GM20431 (cell line): Measurements from ENCODE around the gene LEKR1.
"Not testable (repeated sequence)": the region's sequence is repeated elsewhere in the genome, so short reads cannot be mapped to it uniquely, and the experiment has no call there.

Source experiments
- in situ Hi-C: fragments of 300-500 bp; cut with MseI, MboI; formaldehyde crosslinking; loops from one replicate; pipeline ENCODE4 v1.15.0; 2020; ENCODE audit warnings: low sequenced_read_pairs; ENCODE audit not compliant: unreplicated experiment

Gene LEKR1

DNA sequence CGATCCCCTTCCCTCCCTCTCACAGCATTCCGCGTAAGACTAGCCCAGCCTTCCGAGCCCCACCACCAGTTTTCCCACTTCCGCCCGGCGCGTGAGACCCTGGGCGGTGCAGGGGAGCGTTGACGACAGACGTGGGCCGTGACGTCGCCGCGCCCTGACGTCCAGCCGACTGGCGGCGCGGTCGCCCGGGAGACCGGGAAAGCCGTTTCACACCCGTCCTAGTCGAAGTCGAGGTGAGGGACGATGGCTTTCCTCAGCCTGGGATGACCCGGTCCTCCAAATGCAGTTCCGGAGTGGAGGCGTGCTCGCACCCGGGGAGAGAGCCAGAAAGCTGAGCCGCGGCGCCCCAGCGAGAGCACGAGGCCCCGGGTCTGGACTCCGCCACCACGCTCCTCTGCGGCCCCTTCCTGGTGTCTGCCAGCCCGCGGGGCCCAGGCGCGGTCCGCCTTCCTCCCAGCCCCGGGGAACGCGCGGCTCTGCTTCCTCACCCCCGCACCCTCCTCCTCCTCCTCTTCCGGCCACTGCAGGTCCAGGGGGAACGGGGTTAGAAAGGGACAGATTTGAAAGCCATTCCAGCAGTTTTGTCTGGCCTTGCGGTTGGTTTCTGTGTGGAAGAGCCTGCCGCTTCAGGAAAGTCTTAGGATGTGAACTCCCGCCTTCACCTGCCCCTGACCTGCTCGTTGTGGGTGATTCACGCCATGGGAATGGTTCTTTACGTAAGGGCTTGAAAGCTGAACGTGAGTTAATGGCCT is at the start of gene LEKR1:
Gene LEKR1, plus strand, starts transcription at position 210 of the 752 bp plus-strand sequence. CDS start 2,977 bp downstream, outside the sequence.
- in situ Hi-C loops, result no loop called here

DNA sequence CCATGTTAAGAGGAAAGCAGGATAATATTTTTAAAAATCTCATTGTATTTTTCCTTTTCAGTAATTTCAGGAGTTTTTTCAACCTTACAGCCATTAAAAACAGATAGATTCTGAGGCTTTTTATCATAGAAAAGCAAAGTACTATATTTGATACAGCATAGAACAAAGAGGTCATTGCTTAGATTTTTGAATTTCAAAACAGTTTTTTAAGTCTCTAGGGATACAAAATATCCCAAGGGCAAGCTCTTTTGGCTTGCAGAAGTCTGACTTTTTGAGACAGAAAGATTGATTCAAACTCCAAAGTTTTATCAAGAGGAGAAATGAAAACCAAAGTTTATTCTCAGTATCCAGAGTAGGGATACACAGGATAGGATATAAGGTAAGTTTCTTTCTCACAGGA is 49.3 kb upstream of the LEKR1 start:
- in situ Hi-C loops, result no loop called here

DNA sequence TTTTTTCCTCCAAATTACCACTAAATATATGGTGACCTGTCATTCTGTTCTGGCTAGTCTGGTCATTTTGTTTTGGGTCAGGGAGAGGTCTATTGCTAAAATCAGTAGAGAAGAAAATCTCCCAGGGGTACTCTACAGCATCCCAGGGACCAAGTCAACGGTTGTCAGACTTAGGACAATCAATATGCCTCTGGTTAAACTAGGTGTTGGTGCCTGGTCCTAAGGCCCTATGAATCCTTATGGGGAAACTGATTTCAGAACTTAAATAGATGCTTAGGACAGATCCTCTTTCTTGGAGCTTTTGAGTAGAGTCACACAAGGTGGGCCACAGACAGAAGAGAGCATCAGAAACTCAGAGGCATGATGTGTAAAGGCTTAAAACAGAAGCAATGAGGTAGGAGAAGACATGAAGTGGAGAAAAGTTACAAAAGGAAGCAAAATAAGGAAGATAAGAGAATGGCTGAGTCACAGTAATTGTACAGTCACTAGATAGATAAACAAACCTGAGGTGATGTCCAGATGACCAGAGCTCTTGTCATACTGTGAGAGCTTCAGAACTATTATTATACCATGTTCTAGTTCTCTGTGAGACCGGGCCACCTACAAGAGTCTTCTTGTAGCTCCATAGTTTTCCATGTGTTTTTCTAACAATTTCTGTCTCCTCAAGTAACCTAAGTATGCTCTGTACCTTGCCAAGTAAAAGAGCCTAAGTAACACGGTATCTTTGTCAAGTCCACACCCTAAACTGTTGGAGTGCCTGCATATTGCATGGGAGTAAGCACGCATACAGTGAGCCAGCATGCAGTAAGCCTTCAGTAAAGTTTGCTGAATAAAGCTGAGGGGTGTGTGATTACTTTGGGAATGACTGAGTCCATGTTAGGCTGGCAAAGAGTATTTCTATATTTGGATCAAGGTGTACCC is 44.6 kb upstream of the LEKR1 start:
- in situ Hi-C loops, result no loop called here

DNA sequence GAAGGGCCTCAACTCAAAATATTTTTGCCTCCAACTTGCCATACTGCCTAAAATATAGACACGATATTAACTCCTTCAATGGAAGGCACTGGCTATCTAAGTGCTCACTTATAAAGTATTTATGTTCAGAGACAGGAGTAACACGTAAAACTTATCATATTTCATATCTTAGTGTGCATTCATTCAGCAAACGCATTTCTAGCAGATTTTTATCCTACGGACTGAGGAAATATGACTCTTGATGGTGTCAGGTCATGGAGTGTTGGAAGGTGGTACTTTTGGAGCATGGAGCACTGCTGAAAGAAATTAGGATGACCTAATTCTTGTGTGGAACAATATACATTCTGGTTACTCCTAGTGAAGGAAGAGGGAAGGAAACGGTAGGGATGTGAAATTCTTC is 43.8 kb upstream of the LEKR1 start:
- in situ Hi-C loops, result no loop called here

DNA sequence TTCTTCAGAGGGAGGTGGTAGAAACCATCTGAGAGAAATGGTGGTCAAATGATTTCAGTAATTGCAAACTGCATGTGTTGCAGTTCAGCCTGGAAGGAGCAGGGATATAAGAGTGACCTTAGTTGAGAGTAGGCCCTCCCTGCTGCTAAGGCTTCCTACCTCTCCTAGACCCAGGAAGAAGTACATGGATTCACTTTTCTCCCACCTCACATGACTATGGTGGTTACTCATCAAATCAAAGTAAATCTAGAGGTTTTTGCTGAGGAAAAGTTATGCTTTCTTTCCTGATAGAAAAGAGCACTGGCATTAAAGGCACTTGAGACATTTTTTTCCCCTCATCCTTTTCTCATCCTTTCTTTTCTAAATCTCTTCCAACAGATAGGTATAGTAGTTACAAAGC is 43.2 kb upstream of the LEKR1 start:
- in situ Hi-C loops, result no loop called here

DNA sequence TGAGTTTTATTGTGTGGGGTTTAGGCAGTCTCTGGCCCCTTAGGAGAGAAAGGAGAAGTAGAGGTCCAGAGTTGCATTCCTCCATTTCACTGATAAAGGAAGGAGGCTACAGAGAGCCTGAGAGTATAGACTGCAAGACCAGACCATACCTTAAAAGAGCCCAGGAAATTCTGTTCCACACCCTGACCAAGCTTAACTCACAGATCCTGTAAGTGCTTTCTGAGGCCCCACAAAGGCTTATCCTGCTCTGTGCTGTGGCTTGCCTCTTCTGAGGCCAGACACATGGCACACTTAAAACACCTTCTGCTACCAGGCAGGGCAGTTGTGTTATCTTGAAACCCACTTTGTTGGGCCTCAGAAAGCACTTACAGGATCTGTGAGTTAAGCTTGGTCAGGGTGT is 39.2 kb upstream of the LEKR1 start:
- in situ Hi-C loops, result no loop called here

DNA sequence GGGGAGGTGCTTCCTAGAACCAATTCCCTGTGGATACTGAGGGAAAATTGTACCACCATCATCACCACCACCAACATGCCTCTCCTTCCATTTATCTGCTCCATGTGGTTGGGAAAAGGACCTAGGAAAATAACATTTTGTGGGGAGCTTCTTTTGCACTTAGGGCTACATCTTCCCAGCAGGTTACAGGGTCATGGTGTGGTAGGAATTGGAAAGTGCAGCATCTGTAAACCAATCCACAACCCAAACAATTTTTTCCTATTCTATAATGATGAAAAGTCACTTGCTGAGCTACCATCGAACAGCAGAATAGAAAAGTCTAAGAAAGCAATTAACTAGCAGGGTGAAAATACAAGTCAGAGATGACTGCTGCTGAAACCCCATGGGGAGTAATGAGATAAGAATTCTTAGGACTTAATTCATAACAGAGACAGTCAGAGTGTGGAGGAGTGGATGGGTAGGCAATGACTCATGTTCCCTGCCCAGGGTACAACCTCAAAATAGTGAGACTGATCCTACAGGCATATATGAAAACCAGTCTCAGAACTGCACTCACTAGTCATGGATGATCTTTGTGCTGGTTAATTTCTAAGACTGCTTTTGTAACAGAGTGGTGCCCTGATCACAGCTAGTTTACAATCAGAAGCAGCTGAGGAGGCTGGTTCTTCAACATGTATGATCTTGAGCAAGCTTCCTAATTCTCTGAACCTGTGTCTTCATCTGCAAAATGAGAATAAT is 38.1 kb upstream of the LEKR1 start:
- in situ Hi-C loops, result no loop called here

DNA sequence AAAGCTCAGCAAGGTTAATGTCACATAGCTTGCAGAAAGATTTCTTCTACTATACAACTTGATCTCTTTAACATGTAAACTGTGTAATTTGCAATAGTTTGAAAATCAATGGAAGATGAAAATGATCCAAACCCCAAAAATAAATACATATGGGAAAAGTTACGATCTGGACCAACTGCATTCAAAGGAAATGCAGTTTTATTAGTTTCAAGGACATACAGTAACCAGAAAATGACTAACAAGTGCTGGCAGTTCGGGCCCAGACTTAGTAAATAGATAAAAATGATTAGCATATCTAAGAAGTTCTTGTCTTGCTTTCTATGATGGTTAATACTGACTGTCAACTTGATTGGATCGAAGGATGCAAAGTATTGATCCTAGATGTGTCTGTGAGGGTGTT is 37.3 kb upstream of the LEKR1 start:
- in situ Hi-C loops, result no loop called here

DNA sequence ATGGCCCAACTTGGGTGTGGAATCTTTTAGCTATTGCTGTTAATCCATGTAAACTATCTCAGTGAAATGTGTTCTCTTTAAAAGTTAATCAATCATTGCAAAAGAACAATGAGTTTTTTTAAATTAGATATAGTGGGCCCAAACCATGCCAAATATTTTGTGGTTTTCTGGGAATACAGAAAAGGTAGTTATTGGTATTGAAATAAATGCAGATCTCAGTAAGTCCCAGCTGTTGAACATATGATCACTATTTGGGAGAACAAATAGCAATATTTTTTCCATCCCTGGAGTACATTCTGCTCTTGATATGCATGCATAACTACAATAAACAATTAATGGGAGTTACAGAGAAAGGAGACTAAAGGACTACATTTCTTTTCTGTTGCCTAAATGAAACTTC is 36.0 kb upstream of the LEKR1 start:
- in situ Hi-C loops, result no loop called here

DNA sequence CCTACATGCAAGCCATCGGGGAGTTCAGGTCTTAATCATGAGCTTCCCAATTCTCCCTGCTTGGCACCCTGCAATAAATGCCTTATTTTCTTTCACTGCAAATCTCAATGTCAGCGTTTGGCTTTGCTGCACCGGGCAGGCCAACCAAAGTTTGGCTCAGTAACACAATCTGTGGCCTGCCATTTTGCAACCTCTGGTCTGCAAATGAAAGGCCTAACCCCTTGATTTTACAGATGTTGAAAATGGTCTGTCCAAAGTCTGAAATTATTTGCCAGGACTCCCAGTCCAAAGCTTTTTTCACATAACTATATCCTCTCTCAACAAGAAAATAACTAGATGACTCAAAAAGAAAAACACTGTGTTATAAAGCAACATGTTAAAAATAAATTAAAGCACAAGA is 34.0 kb upstream of the LEKR1 start:
- in situ Hi-C loops, result no loop called here

DNA sequence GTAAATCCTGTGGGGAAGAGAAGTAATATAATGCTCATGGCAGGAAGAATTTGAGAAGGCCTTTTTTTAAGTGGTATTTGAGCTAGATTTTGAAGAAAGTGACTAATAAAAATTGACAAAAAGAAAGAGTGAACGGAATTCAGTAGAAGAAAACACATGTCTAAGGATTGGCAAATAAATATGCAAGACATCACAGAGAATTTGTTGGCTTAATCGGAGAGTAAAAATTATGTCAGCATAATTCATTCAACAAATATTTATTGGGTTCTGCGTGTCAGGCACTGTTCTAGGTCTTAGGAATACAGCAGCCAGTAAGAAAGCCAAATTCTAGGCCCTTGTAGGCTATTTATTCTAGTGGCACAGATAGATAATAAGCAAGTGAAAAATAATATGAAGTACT is 33.6 kb upstream of the LEKR1 start:
- in situ Hi-C loops, result no loop called here

DNA sequence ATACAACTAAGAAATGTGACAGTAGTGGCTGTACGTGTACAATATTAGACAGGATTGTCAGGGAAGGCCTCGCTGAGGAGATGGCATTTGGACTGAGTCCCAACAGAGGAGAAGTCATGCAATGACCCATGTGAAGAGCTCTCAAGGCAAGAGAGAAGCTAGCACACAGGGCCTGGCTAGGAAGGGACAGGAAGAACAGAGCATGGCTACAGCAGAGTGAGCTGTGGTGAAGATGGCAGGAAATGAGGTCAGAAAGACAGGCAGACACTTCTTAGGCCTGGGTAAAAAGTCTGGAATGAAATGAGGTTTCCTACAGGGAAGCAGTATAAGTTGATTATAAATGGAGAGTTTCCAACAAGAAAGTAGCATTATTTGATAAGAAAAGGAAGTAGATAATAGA is 33.2 kb upstream of the LEKR1 start:
- in situ Hi-C loops, result no loop called here

DNA sequence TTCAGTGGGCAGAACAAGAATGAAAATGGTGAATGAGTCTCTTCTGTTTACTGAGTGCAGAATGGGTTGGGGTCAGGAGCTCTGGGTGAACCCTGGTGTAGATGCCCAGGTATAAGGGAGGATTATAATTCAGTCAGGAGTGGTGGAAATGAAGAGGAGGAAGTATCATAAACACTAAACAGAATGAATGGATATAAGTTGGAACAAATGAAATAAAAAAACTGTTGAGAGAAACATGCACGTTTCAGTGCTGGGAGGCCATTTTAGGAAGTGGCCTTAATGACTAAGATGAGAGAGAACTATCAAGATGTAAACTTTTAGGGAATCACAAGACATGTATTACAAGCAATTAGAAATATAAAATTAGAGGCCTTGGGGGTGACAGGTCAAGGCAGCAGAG is 32.8 kb upstream of the LEKR1 start:
- in situ Hi-C loops, result no loop called here

DNA sequence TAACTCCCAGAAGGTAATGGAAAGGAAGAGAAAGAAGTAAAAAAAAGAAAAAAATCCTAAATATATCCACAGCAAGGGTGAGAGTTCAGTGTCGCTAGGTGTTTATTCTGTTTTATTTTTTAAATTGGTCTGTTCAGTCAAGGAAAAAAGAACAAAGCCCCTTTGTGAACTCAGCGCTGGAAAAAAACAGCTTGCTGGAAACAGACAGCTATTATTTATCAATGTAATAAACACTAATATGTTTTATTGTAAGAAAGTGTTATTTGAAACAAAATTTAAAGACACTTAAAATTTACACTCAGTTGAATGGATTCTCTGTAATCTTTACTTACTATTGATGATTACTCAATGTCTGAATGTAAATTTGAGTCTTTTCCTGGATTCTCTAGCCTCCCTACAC is 32.3 kb upstream of the LEKR1 start:
- in situ Hi-C loops, result no loop called here

DNA sequence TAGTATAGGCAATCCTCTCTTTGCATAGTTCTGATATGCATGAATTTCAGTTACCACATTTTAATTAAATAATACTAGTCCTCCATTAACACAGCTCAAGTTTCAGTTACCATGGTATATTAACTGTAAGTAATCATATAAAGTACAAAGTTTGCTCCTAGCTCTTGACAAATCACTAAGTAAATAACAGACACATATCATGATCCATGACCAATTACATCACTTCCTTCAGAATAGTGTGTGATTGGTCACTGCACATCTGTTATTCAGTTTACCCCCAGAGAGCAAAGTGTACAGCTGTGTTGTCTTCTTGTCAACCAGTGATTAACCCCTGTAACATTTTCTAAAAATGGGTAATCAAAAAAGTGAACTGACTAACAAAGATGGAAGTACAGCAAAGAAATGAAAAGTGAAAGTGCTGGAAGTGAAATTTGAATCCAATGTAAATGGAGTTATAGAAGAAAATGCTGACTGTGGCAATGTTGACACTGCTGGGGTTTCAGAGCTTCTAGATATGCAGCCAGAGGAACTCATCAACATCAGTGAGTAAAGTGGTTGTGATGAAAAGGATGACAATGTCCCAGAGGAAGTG is 30.2 kb upstream of the LEKR1 start:
- in situ Hi-C loops, result no loop called here

DNA sequence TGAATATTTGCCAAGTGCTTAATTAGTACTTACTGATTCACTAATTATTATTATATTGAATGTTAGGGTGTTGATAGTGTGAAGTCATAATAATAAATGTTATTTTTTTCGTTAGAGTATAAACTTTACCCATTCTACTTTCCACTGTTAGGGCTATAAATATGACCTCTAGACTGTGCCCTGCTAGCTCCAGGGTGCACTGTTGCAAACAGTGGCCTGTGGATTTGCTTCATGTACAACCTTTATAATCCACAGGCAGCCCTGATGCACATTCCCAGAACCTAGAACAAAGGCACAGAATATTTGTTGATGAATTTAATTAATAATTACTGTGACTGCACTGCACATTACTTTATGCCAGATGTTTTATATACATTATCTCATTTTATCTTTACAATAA is 28.8 kb upstream of the LEKR1 start:
- in situ Hi-C loops, result no loop called here

DNA sequence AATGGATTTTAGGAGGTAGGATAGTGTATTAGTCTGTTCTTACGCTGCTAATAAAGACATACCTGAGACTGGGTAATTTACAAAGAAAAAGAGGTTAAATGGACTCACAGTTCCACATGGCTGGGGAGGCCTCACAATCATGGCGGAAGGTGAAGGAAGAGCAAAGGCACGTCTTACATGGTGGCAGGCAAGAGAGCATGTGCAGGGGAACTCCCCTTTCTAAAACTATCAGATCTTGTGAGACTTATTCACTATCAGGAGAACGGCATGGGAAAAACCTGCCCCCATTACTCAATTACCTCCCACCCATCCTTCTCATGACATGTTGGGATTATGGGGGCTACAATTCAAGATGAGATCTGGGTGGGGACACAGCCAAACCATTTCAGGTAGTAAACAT is 25.9 kb upstream of the LEKR1 start:
- in situ Hi-C loops, result not testable (repeated sequence)

DNA sequence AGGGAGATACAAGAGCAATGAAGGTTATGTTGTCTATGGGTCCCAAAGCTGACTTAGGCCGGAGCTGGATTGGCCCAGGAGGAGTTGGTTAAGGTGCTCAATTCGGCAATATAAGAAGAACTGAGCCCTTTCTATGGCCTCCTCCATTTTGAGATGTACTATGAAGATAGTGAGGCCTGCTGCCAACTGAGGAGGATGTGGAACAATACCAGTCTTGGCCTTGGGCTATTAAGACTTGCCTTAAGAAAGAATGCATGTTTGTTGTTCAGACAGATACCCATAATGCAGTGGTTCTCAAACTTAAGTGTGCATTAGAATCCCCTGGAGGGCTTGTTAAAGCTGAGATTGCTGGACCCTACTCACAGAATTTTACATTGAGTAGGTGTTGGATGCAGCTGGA is 24.4 kb upstream of the LEKR1 start:
- in situ Hi-C loops, result no loop called here

DNA sequence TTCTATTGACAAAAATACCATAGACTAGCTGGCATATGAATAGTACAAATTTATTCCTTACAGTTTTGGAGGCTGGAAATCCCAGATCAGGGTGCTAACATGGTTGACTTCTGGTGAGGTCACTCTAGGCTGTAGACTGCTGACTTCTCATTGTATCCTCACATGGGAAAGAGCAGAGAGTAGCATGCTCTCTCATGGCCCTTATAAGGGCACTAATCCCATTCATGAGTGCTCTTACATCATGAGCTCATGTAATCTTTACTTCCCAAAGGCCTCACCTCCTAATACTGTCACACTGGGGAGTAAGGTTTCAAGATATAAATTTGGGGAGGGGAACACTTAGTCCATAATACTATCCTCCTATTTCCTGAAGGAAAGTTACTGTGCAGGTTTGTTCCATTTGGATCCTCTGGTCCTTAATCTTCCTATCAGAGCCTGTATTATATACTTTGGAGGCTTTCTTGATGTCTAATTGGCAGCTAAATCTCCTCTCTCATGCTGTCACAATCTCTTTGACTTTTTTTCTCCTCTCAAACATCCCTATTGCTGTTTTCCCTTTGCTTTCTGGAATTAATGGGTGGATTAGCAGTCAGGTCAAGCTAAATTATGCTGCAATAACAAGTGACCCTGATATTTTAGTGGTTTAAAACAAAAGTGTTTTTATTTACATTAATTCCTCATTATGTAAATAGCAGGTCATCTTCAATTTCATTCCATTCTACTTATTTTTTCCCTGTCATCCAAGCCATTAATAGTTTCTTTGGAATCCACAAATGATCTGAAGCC is 23.1 kb upstream of the LEKR1 start:
- in situ Hi-C loops, result no loop called here
